Activated T-helper 17 cell treated with anti-CD3 and anti-CD28 coated beads, Interleukin-2, amount 50 U/mL, for 72 hours (primary cell): Measurements from ENCODE around the gene ANKRD30A. TPM values are rescaled to one million over a fixed set of nuclear protein-coding genes. Genes with fewer than 3 reads are reported as not detected.
"Not testable (repeated sequence)": the region's sequence is repeated elsewhere in the genome, so short reads cannot be mapped to it uniquely, and the experiment has no call there.

Experiments used
- ATAC-seq: fragments of 150-1000 bp; cut with Tn5 transposase; replicated peaks from 2 replicates; pipeline ENCODE4 v1.10.0; 2021; ENCODE audit warnings: mild to moderate bottlenecking, moderate library complexity
- H3K27ac Mint-ChIP-seq: one replicate; pipeline ENCODE4 v1.8.0; 2022; ENCODE audit warnings: mixed read lengths
- H3K27me3 Mint-ChIP-seq: one replicate; pipeline ENCODE4 v1.8.0; 2022; ENCODE audit warnings: mixed read lengths
- H3K36me3 Mint-ChIP-seq: one replicate; pipeline ENCODE4 v1.8.0; 2022; ENCODE audit warnings: low read depth, mild to moderate bottlenecking, mixed read lengths
- H3K4me1 Mint-ChIP-seq: one replicate; pipeline ENCODE4 v1.8.0; 2022; ENCODE audit warnings: mixed read lengths
- H3K4me3 Mint-ChIP-seq: one replicate; pipeline ENCODE4 v1.8.0; 2022; ENCODE audit warnings: mild to moderate bottlenecking, mixed read lengths
- H3K9me3 Mint-ChIP-seq: one replicate; pipeline ENCODE4 v1.8.0; 2022; ENCODE audit warnings: mixed read lengths
- total RNA-seq, 2 donors: library from RNA; stranded (reverse); gene quantifications; one replicate each; pipeline ENCODE4 v1.2.3, GENCODE V29; 2022

The ANKRD30A gene, protein sequence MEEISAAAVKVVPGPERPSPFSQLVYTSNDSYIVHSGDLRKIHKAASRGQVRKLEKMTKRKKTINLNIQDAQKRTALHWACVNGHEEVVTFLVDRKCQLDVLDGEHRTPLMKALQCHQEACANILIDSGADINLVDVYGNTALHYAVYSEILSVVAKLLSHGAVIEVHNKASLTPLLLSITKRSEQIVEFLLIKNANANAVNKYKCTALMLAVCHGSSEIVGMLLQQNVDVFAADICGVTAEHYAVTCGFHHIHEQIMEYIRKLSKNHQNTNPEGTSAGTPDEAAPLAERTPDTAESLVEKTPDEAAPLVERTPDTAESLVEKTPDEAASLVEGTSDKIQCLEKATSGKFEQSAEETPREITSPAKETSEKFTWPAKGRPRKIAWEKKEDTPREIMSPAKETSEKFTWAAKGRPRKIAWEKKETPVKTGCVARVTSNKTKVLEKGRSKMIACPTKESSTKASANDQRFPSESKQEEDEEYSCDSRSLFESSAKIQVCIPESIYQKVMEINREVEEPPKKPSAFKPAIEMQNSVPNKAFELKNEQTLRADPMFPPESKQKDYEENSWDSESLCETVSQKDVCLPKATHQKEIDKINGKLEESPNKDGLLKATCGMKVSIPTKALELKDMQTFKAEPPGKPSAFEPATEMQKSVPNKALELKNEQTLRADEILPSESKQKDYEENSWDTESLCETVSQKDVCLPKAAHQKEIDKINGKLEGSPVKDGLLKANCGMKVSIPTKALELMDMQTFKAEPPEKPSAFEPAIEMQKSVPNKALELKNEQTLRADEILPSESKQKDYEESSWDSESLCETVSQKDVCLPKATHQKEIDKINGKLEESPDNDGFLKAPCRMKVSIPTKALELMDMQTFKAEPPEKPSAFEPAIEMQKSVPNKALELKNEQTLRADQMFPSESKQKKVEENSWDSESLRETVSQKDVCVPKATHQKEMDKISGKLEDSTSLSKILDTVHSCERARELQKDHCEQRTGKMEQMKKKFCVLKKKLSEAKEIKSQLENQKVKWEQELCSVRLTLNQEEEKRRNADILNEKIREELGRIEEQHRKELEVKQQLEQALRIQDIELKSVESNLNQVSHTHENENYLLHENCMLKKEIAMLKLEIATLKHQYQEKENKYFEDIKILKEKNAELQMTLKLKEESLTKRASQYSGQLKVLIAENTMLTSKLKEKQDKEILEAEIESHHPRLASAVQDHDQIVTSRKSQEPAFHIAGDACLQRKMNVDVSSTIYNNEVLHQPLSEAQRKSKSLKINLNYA (N-terminal part only)
- not detected for total RNA-seq

DNA sequence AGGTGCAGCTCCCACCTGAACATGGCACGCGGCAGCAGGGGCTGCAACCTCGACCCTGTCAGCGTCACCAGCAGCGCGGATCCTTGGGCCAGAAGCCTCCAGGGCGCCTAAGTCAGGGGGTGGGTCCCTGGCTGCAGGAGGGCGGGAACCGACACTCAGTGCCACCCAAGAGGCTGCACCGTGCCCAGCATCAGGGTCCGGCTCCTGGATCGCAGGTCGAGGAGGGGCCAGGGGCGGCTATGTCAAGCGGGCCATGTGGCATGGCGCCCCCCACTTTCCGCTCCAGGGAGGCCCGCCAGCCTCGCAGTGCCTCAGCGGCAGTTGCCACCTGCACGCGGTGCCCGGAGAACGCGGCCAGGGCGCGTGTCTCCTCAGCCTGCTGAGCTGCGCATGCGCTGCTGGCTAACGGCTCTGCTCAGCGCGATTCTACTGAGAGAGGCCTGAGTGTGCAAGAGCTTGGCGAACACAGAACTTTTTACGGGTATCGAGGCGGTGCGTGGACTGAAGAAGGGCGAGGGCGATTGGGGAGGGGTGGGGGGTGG lies at the start of gene ANKRD30A:
TSS of gene ANKRD30A (plus strand) at position 408 of the 542 bp plus-strand sequence. CDS start 190 bp downstream, outside the sequence.
- no peaks in the 10 kb centered on the region for H3K27me3 Mint-ChIP-seq
- no peak within 1 kb of the TSS for H3K4me3 Mint-ChIP-seq
- no peaks in the 10 kb centered on the region for H3K9me3 Mint-ChIP-seq
- no peaks in the 10 kb centered on the region for H3K36me3 Mint-ChIP-seq
- H3K4me1 Mint-ChIP-seq = no peaks in the 10 kb centered on the region
- no peak for ATAC-seq
- no peak within 1 kb of the TSS for H3K27ac Mint-ChIP-seq

DNA sequence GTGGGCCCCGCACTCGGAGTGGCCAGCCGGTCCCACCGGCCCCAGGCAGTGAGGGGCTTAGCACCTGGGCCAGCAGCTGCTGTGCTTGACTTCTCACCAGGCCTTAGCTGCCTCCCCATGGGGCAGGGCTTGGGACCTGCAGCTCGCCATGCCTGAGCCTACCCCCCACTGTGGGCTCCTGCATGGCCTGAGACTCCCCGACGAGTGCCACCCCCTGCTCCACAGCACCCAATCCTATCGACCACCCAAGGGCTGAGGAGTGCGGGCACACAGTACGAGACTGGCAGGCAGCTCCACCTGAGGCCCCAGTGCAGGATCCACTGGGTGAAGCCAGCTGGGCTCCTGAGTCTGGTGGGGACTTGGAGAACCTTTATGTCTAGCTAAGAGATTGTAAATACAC lies 49.3 kb upstream of the ANKRD30A start:
- ATAC-seq, H3K4me1 Mint-ChIP-seq, H3K27me3 Mint-ChIP-seq, H3K4me3 Mint-ChIP-seq, H3K9me3 Mint-ChIP-seq, H3K36me3 Mint-ChIP-seq, H3K27ac Mint-ChIP-seq: not testable (repeated sequence)

DNA sequence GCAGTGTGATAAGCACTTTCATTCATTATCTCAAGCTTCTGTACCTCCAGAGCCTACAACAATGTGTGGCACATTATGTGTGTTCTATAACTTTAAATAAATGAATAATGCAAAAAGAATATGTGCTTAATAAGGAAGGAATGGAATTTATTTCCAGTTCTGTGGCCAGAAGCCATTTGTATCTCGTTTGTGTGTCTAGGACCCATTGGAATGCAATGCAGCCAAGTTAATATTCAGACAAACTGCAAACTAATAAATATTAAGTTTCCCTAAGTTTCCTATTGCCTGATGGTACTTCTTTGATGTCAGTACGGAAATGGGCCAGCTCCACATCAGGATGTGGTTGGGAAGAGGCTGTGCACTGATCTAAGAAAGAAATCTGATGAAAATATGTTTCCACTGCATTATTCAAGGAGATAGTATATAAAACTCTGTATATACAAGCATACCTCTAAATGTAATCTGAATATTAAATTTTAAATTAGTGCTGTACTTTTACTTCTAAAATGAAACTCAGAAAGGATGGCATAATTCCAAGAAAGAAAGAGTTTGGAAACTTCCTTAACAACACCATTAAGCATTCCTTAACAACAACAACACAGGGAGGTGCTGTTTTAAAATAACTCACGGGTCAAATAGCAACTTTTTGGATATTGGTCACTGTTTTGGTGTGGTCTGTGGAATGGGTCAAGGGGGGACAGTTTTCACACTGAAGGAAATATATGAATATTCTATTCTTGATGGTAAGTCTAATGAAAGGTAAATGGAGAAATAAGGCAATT lies 29.4 kb upstream of the ANKRD30A start:
- no peaks in the 10 kb centered on the region for H3K36me3 Mint-ChIP-seq
- ATAC-seq = no peak
- H3K9me3 Mint-ChIP-seq = peaks cover 31% of the 10 kb centered on the region
- no peak overlapping the region for H3K4me3 Mint-ChIP-seq
- no peaks in the 10 kb centered on the region for H3K27me3 Mint-ChIP-seq
- H3K27ac Mint-ChIP-seq = no peak overlapping the region
- no peaks in the 10 kb centered on the region for H3K4me1 Mint-ChIP-seq

GRCh38 chr10:37101261-37101660 lies 24.1 kb upstream of the ANKRD30A start:
- no peak for ATAC-seq
- H3K4me1 Mint-ChIP-seq = no peaks in the 10 kb centered on the region
- H3K9me3 Mint-ChIP-seq = peaks cover 21% of the 10 kb centered on the region
- H3K36me3 Mint-ChIP-seq = no peaks in the 10 kb centered on the region
- H3K27me3 Mint-ChIP-seq = no peaks in the 10 kb centered on the region
- H3K27ac Mint-ChIP-seq = no peak overlapping the region
- no peak overlapping the region for H3K4me3 Mint-ChIP-seq

DNA sequence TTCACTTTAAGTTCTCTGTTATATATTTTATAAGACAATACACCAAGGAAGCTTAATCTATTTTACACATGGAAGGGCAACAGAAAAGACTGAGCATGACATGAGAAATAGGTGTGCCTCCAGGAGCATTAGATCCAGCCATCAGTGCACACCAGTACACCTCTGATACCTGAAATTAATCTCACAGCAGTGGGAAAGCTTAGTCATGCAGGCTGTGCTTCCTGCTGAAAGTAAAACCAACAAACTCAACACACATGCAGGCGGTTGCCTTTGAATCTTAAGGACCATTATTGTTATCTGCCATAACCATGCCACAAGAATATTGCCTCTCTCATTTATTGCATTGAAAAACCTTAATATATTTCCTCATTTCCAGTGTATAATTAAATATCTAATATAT lies 16.4 kb upstream of the ANKRD30A start:
- ATAC-seq = no peak
- H3K9me3 Mint-ChIP-seq = peaks cover 12% of the 10 kb centered on the region
- H3K27ac Mint-ChIP-seq = no peak overlapping the region
- H3K36me3 Mint-ChIP-seq = no peaks in the 10 kb centered on the region
- no peaks in the 10 kb centered on the region for H3K4me1 Mint-ChIP-seq
- H3K4me3 Mint-ChIP-seq = no peak overlapping the region
- no peaks in the 10 kb centered on the region for H3K27me3 Mint-ChIP-seq

- H3K27ac Mint-ChIP-seq = no peak overlapping the region
These were observed 866 bp upstream of the ANKRD30A start for GRCh38 chr10:37124532-37124931.

DNA sequence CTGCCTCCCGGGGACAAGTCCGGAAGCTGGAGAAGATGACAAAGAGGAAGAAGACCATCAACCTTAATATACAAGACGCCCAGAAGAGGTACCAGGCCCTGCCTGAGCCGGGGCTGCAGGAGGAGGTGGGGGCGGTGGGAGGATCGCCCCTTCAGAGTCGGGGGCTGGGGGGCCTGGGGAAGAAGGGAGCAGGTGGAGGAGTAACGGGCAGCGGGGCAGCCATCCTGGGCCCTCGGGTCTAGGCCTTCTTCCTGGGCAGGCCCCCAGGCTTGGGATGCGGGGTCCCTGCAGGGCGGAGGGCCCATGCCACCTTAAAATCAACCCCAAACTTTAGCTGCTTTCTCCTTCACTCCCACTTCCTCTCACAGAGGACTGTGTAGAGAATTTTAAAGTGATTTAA lies 523 bp downstream of the ANKRD30A start:
- no peak overlapping the region for H3K4me3 Mint-ChIP-seq
- no peaks in the 10 kb centered on the region for H3K27me3 Mint-ChIP-seq
- H3K36me3 Mint-ChIP-seq = no peaks in the 10 kb centered on the region
- no peaks in the 10 kb centered on the region for H3K9me3 Mint-ChIP-seq
- no peak for ATAC-seq
- no peaks in the 10 kb centered on the region for H3K4me1 Mint-ChIP-seq
- no peak overlapping the region for H3K27ac Mint-ChIP-seq

More at GRCh38 chr10:37124532-37124931, 866 bp upstream of the ANKRD30A start:
- Mint-ChIP-seq H3K9me3 (no peaks in the 10 kb centered on the region), H3K4me1 (no peaks in the 10 kb centered on the region), H3K27me3 (no peaks in the 10 kb centered on the region), H3K36me3 (no peaks in the 10 kb centered on the region), H3K4me3 (no peak overlapping the region)
- ATAC-seq = no peak

DNA sequence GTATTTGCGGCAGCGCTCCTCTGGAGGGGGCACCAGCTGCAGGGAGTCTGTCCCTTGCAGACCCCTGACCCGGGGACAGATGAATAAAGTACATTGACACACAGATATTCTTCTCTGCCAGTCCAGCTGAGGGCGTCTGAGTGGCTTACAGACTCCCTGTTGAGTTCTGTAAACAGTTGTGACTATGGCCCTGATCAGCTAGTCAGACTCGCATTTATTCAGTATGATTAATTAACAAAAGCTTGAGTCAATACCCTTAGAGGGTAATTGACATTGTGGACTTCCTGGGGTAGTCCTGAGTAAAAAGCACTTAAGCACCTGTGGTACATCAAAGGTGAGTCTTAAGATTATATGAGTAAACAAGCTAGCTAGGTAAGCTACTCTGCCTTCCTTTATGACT lies 21.0 kb downstream of the ANKRD30A start:
- Mint-ChIP-seq H3K27ac (no peak overlapping the region), H3K4me3 (no peak overlapping the region), H3K4me1 (no peaks in the 10 kb centered on the region), H3K27me3 (no peaks in the 10 kb centered on the region), H3K36me3 (no peaks in the 10 kb centered on the region), H3K9me3 (peaks cover 17% of the 10 kb centered on the region)
- ATAC-seq = no peak

- H3K4me1 Mint-ChIP-seq, H3K27me3 Mint-ChIP-seq, H3K36me3 Mint-ChIP-seq, H3K4me3 Mint-ChIP-seq, H3K27ac Mint-ChIP-seq, H3K9me3 Mint-ChIP-seq, ATAC-seq: not testable (repeated sequence)
These were observed 37.0 kb downstream of the ANKRD30A start for GRCh38 chr10:37162430-37162829.

- H3K36me3 Mint-ChIP-seq, H3K9me3 Mint-ChIP-seq, ATAC-seq, H3K27me3 Mint-ChIP-seq, H3K27ac Mint-ChIP-seq, H3K4me1 Mint-ChIP-seq, H3K4me3 Mint-ChIP-seq: not testable (repeated sequence)
These were observed 46.5 kb downstream of the ANKRD30A start for GRCh38 chr10:37171945-37172344.

- H3K4me1 Mint-ChIP-seq, H3K9me3 Mint-ChIP-seq, ATAC-seq, H3K27me3 Mint-ChIP-seq, H3K27ac Mint-ChIP-seq, H3K4me3 Mint-ChIP-seq, H3K36me3 Mint-ChIP-seq: not testable (repeated sequence)
These were observed 52.9 kb downstream of the ANKRD30A start for GRCh38 chr10:37178296-37178695.

- not testable (repeated sequence) for H3K9me3 Mint-ChIP-seq, H3K4me3 Mint-ChIP-seq, H3K27ac Mint-ChIP-seq, ATAC-seq, H3K4me1 Mint-ChIP-seq, H3K27me3 Mint-ChIP-seq, H3K36me3 Mint-ChIP-seq
These were observed 57.3 kb downstream of the ANKRD30A start for GRCh38 chr10:37182719-37183118.

GRCh38 chr10:37206132-37206531 lies 80.7 kb downstream of the ANKRD30A start:
- Mint-ChIP-seq H3K27me3 (no peaks in the 10 kb centered on the region), H3K27ac (no peak overlapping the region), H3K4me1 (no peaks in the 10 kb centered on the region), H3K9me3 (peaks cover 23% of the 10 kb centered on the region), H3K4me3 (no peak overlapping the region), H3K36me3 (no peaks in the 10 kb centered on the region)
- no peak for ATAC-seq
